HFFc6 (cell line): Measurements from ENCODE around the gene SDR42E1. TPM values are rescaled to one million over a fixed set of nuclear protein-coding genes. Genes with fewer than 3 reads are reported as not detected.

Experiments
- DNase-seq: peaks from one replicate; pipeline ENCODE4 v3.0.0-alpha.2; 2018
- H3K27ac Mint-ChIP-seq: 2 replicates; pipeline ENCODE4 v1.8.0; 2020; ENCODE audit warnings: mild to moderate bottlenecking, mixed read lengths
- H3K27me3 Mint-ChIP-seq: 2 replicates; pipeline ENCODE4 v1.8.0; 2021; ENCODE audit warnings: mild to moderate bottlenecking, moderate library complexity, mixed read lengths; ENCODE audit not compliant: insufficient read depth
- H3K36me3 Mint-ChIP-seq: 2 replicates; pipeline ENCODE4 v1.8.0; 2021; ENCODE audit warnings: low read depth, mixed read lengths
- H3K4me1 Mint-ChIP-seq: 2 replicates; pipeline ENCODE4 v1.8.0; 2020; ENCODE audit warnings: low read depth, mixed read lengths
- H3K4me3 Mint-ChIP-seq: 2 replicates; pipeline ENCODE4 v1.8.0; 2020; ENCODE audit warnings: mild to moderate bottlenecking, moderate library complexity, mixed read lengths
- H3K9me3 Mint-ChIP-seq: 2 replicates; pipeline ENCODE4 v1.8.0; 2020; ENCODE audit warnings: mild to moderate bottlenecking, mixed read lengths
- total RNA-seq, 6 experiments: library from RNA; stranded (reverse); fragmentation: NEBNext Ultra II Directional; extraction: Animal tissue kit (Norgen Biotek cat#: 25700); gene quantifications; 2 replicates in 1 of 6; 3 replicates in 5 of 6; pipeline ENCODE4 v1.2.3, GENCODE V29; 2021
- TF ChIP-seq, protein P1 (sequence below): fragments of 200-600 bp; sonication (generic); IDR thresholded peaks from 2 replicates; pipeline ENCODE4 v1.5.0; 2021; ENCODE audit warnings: antibody characterized with exemption, mild to moderate bottlenecking

Gene SDR42E1
- total RNA-seq, 6 experiments from 2014 or later = not detected

DNA sequence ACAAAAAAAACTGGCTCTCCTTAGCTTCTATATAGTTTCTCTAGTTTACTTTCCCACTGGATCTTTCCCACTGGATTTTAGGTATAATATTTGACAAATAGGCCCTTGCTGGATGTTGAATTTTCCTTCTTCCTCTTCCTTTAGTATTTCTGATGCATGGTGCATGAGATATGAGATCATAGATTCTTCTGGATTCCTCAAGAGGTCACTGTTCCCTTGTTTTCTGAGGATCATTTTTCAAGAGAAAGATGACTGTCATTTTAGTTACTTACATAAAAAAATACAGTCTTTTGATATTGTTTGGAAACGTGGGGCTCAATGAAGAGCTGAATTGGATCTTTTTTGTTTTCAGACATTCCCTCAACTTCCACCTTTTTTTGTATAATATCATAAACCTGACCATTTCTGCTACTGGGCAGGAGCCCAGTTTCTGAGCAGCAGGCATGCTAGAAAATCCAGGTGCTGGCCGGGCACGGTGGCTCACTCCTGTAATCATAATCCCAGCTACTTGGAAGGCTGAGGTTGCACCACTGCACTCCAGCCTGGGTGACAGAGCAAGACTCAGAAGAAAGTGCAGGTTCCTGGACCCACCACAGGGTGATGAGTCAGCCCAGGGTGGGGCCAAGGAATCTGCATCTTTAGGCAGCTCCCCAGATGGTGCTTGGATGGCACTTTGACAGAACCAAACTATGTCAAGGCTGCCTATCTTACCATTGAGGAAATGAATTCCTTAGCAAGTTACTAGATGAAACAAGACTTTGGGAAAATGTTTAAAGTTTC lies 70.3 kb downstream of the SDR42E1 start:
- peaks cover 21% of the 10 kb centered on the region for H3K4me1 Mint-ChIP-seq

DNA sequence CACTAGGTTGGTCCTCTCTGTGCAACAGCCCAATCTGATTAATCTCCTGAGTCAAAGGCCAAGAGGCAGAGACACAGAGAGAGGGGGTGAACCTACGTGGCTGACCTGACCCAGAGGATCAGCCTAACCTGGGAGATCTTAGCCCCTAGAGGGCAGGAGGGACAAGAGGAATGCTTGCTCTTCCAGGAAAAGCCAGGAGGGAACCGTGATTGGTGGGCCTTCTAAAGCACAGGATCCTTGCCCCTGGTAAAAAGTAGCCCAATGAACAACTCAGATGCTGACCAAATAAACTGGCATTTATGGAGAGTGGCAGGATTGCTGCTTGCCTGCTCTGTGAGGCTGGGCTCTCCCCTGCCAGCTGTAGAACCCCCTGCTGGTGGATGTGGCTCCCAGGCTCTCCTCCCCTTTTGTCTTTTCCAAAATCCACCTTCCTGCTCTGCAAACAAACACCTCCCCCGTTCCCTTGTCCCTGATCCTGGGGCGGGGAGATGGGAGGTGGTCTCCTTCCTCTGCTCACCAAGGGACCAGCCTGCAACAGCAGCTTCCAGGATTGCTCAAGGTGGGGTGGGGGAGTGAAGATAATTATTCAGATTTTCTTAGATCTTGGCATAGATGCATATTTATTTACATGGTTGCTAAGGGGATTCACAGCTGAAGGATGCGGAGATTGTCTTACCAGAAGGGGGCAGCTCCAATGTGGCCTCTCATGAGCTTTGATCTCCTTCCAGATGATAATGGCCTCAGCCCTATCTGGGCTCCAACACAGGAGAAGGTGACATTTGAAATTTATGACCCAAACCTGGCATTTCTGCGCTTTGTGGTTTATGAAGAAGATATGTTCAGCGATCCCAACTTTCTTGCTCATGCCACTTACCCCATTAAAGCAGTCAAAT lies 71.9 kb downstream of the SDR42E1 start:
- H3K27ac Mint-ChIP-seq = no peak overlapping the region
- DNase-seq = no peak
- no peak overlapping the region for H3K4me3 Mint-ChIP-seq
- TF ChIP-seq, protein P1, sequence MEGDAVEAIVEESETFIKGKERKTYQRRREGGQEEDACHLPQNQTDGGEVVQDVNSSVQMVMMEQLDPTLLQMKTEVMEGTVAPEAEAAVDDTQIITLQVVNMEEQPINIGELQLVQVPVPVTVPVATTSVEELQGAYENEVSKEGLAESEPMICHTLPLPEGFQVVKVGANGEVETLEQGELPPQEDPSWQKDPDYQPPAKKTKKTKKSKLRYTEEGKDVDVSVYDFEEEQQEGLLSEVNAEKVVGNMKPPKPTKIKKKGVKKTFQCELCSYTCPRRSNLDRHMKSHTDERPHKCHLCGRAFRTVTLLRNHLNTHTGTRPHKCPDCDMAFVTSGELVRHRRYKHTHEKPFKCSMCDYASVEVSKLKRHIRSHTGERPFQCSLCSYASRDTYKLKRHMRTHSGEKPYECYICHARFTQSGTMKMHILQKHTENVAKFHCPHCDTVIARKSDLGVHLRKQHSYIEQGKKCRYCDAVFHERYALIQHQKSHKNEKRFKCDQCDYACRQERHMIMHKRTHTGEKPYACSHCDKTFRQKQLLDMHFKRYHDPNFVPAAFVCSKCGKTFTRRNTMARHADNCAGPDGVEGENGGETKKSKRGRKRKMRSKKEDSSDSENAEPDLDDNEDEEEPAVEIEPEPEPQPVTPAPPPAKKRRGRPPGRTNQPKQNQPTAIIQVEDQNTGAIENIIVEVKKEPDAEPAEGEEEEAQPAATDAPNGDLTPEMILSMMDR = 0 out of 2 replicates have a peak, but pooled peaks have one; percentile 25
- H3K4me1 Mint-ChIP-seq = peaks cover 8% of the 10 kb centered on the region
- no peaks in the 10 kb centered on the region for H3K36me3 Mint-ChIP-seq
- H3K9me3 Mint-ChIP-seq = no peaks in the 10 kb centered on the region
- peaks cover 5% of the 10 kb centered on the region for H3K27me3 Mint-ChIP-seq

More for the DNA sequence above, 70.3 kb downstream of the SDR42E1 start:
- DNase-seq = peak; percentile 67
- no peaks in the 10 kb centered on the region for H3K36me3 Mint-ChIP-seq
- H3K9me3 Mint-ChIP-seq = no peaks in the 10 kb centered on the region
- peaks cover 2% of the 10 kb centered on the region for H3K27me3 Mint-ChIP-seq
- no peak overlapping the region for H3K27ac Mint-ChIP-seq
- TF ChIP-seq, protein P1 = peak; percentile 75
- H3K4me3 Mint-ChIP-seq = no peak overlapping the region

Other genes starting within 250 kb of the SDR42E1 start
- gene PLCG2, start 232.2 kb downstream of the SDR42E1 start, total RNA-seq = under 1 TPM; 0.14 to 0.61 (median 0.27) TPM
- gene HSD17B2, start 23.8 kb upstream of the SDR42E1 start, total RNA-seq = 1 to 10 TPM in 2 of 6 experiments, under 1 TPM in 3, not detected in 1; 0.17 to 3.2 (median 0.50) TPM
- gene MPHOSPH6, start 158.8 kb upstream of the SDR42E1 start, total RNA-seq = 10 to 100 TPM; 22.8 to 32.1 (median 24.7) TPM